GM19463 (cell line): ENCODE data around the gene SFMBT2.
"Not testable (repeated sequence)": the region's sequence is repeated elsewhere in the genome, so short reads cannot be mapped to it uniquely, and the experiment has no call there.

Experiments used
- ATAC-seq: cut with Tn5 transposase; IDR thresholded peaks from one replicate; pipeline ENCODE4 v1.9.1; 2021; ENCODE audit warnings: mild to moderate bottlenecking, moderate library complexity; ENCODE audit not compliant: unreplicated experiment

The SFMBT2 gene

GRCh38 chr10:7239312-7239985, 171.4 kb downstream of the SFMBT2 start:
- ATAC-seq, result peak; percentile 80

- no peak for ATAC-seq
These were observed 175.5 kb downstream of the SFMBT2 start for GRCh38 chr10:7235376-7235775.

DNA sequence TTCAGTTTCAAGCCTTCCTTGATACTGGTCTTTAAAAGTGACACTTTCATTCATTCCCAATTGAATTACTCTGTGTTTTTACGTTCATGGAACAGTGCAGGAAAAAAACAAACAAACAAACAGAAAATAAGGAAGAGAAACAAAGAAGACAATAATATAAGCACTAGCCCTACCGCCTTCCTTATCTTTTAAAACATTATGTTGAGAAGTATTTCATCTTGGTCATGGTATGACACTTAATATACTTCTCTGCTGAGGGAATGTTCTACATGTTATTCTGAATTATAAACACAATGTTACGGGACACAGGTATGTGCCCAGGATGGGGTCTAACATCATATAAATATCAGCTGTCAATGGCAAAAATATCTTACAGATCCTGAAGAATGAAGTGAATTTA, 176.7 kb downstream of the SFMBT2 start:
- no peak for ATAC-seq

DNA sequence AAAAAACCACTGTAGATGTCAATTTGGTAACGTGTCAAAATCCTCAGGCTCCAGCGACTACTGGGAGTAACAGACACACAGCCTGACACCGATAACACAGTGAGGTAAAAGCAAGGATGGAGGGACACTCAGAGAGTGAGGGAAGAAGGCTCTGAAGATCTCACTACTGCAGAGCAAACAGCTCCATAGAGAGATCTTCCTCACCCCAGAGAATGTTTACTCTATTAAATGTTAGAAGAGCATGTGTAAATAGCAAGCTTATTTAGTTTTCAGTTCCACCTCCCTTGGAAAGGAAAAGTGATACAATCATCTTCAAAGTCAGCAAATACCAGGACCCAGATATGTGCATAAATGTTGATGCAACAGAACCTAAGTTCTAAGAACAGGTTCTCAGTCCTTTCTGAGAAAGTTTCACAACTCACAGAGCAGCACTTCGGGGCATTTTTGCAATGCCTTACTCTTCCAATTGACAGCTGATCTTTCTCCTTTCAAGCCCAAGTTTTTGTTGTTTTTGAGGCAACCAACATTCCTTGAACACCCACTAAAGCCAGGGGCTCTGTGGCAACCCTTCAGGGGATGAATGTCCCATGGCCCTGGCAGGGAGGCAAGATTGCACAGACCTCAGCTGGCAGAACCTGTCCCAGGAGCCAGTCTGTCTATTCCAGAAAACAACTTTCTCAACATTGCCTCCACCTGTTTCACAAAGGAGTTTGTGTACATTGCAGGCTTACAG, 177.4 kb downstream of the SFMBT2 start:
- no peak for ATAC-seq

- ATAC-seq, result no peak
These were observed 179.1 kb downstream of the SFMBT2 start for GRCh38 chr10:7231509-7232414.

DNA sequence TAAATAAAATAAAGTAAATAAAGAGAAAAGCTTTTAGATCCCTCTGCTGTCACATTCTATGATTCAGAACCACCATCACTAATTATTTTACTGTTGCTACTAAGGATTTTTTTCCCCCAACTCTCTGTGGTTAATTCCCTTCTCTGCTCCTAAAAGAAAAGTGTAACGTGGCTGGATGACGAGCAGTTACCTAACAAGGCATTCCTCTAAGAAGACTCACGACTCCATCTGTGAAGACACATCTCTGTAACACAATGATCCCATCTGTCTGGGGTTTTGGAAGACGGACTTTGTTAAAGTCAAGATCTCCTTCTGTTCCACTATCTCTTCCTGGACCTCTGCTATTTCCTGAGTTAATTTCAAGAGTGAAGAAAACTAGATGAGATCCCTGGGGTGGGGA, 179.9 kb downstream of the SFMBT2 start:
- ATAC-seq, result no peak

GRCh38 chr10:7230036-7230435, 180.8 kb downstream of the SFMBT2 start:
- ATAC-seq, result no peak

GRCh38 chr10:7225133-7225532, 185.7 kb downstream of the SFMBT2 start:
- no peak for ATAC-seq

- ATAC-seq, result no peak
These were observed 191.9 kb downstream of the SFMBT2 start for GRCh38 chr10:7218968-7219367.

- ATAC-seq, result not testable (repeated sequence)
These were observed 198.1 kb downstream of the SFMBT2 start for GRCh38 chr10:7212696-7213095.

DNA sequence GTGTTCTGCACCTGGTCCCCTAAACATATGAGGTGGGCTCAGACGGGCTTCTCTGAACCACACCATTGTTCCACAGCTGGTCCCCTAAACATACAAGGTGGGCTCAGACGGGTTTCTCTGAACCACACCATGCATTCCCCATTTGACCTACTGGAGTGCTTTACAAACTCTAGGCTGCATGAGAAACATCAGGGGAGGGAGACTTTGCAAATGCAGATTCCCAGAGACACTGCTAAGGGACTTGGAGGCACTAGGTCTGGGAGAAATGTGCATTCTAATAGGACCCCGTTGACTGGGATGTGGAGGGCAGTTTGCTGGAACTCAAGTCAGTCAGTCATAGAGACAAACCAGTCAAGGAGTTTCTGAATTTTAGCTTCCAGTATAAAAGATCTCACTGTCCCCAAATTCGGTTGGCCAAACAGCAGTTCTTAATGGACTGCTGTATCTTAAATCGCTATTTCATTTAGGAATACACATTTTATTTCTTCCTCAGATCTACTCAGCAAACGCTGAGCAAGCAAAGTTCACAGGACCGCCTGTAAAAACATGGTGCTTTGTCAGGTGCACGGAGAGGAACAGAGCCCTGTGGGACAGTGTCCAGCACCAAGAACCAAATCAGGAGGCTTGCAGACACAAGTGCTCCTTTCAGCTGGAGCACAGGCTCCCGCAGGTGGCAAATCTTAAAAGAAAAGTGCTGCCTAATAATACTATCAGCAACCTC, 198.8 kb downstream of the SFMBT2 start:
- no peak for ATAC-seq

DNA sequence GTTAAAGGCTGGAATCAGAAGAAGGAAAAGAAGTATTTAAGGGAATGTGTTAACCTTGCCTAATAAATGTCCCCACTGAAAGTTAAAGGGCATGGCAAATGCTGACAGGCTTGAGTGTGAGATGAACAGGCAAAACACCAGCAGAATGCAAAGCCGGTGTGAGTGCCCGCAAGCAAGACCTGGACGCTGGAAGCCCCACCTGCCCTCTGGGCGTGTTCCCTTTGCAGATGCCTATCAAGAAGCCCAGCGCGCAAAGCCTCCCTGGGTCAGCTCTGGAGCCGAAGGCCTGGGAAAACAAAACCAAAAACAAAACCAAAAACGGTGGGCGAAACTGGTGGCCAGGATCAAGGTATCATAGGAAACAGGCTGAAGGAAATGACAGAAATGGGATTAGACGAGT, 200.3 kb downstream of the SFMBT2 start:
- no peak for ATAC-seq

DNA sequence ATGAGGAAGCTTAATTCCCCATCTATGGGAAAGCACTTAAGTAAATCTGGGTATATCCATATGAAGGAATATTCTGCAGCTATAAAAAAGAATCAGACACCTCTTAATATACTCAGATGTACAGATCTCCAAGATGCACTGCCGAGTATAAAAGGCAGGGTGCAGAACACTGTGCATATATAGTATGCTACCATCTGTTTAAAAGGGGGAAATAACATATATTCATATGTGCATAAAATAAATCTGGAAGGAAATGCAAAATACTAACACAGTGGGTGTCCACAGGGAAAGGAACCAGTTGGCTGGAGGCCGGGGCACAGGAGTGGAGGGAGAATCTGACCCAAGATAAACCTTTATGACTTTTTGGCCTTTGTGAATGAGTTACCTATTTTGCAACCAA, 201.4 kb downstream of the SFMBT2 start:
- no peak for ATAC-seq

DNA sequence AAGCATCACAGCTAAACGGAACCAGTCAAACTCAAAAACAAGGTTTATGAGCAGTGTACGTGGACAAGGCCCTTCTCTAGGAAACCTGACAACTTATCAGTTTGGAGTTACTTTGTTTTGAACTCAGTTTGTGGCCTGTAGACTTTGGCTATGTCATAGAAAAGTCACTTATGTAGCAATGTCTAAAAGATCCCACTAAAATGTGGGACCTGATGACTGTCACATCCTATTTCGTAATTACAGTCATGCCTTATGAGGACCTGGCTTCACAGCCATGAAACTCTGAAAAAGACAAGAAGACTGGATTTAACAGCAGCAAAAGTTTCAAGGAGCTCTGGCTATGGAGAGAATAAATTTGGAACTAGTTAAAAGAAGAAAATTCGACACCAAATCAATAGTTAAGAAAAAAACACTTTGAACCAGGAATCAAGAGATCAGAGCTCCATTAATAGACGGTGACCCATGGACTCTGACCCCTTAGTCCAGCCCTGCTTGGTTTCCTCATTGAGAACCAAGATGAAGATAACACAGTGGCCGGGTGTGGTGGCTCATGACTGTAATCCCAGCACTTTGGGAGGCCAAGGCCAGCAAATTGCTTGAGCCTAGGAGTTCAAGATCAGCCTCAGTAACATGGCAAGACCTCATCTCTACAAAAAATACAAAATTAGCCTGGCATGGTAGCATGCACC, 204.3 kb downstream of the SFMBT2 start:
- no peak for ATAC-seq

GRCh38 chr10:7205656-7206055, 205.2 kb downstream of the SFMBT2 start:
- no peak for ATAC-seq

GRCh38 chr10:7202793-7203355, 208.0 kb downstream of the SFMBT2 start:
- ATAC-seq, result no peak

- ATAC-seq, result no peak
These were observed 211.6 kb downstream of the SFMBT2 start for GRCh38 chr10:7199152-7199760.

GRCh38 chr10:7196284-7196683, 214.6 kb downstream of the SFMBT2 start:
- ATAC-seq, result no peak

- ATAC-seq, result no peak
These were observed 215.7 kb downstream of the SFMBT2 start for GRCh38 chr10:7195118-7195517.

- ATAC-seq, result no peak
These were observed 216.3 kb downstream of the SFMBT2 start for GRCh38 chr10:7194571-7194970.
